Ishikawa (cell line): ENCODE results near the gene RND2.
A peak's percentile ranks its signal among the peaks of the same experiment; 100 is the strongest.

Source experiments
- CEBPB ChIP-seq: IDR thresholded peaks from 2 replicates; pipeline ENCODE4 v1.6.1; 2012
- CREB1 ChIP-seq: IDR thresholded peaks from 2 replicates; pipeline ENCODE4 v1.6.1; 2012; ENCODE audit warnings: low read depth
- EGR1 ChIP-seq: IDR thresholded peaks from 2 replicates; pipeline ENCODE4 v1.6.1; 2012
- EP300 ChIP-seq: IDR thresholded peaks from 2 replicates; pipeline ENCODE4 v1.6.1; 2012; ENCODE audit warnings: borderline replicate concordance
- FOXM1 ChIP-seq: IDR thresholded peaks from 2 replicates; pipeline ENCODE4 v1.6.1; 2012; ENCODE audit warnings: low read depth, borderline replicate concordance
- MAX ChIP-seq: IDR thresholded peaks from 2 replicates; pipeline ENCODE4 v1.6.1; 2012
- NFIC ChIP-seq: IDR thresholded peaks from 2 replicates; pipeline ENCODE4 v1.6.1; 2012
- RAD21 ChIP-seq: IDR thresholded peaks from 2 replicates; pipeline ENCODE4 v1.6.1; 2012; ENCODE audit warnings: low read depth
- REST ChIP-seq: IDR thresholded peaks from 2 replicates; pipeline ENCODE4 v1.6.1; 2012; ENCODE audit warnings: low read depth, mild to moderate bottlenecking
- TAF1 ChIP-seq: IDR thresholded peaks from 2 replicates; pipeline ENCODE4 v1.6.1; 2012; ENCODE audit warnings: low read depth, mild to moderate bottlenecking
- TCF12 ChIP-seq: IDR thresholded peaks from 2 replicates; pipeline ENCODE4 v1.6.1; 2012; ENCODE audit warnings: low read depth
- TEAD4 ChIP-seq: IDR thresholded peaks from 2 replicates; pipeline ENCODE4 v1.6.1; 2012
- USF1 ChIP-seq: IDR thresholded peaks from 2 replicates; pipeline ENCODE4 v1.6.1; 2012
- YY1 ChIP-seq: IDR thresholded peaks from 2 replicates; pipeline ENCODE4 v1.6.1; 2012; ENCODE audit warnings: low read depth
- ZBTB7A ChIP-seq: IDR thresholded peaks from 2 replicates; pipeline ENCODE4 v1.6.1; 2012; ENCODE audit warnings: low read depth

The RND2 gene

GRCh38 chr17:43024407-43025289, at the start of gene RND2:
RND2 (plus strand) TSS chr17:43025231; CDS start chr17:43025348, 117 bp downstream.
- no peak; the same call in 1 of the 2 replicates for TF ChIP-seq NFIC
- peak; percentile 76 for TF ChIP-seq EGR1
- TF ChIP-seq EP300, result peak; percentile 4; the same call in 1 of the 2 replicates
- TF ChIP-seq FOXM1, result no peak
- TF ChIP-seq ZBTB7A, result peak; percentile 85; the same call in 1 of the 2 replicates
- TF ChIP-seq MAX, result peak; percentile 68
- TF ChIP-seq TAF1, result peak; percentile 41; the same call in 1 of the 2 replicates
- TF ChIP-seq TCF12, result peak; percentile 48; the same call in 1 of the 2 replicates
- TF ChIP-seq RAD21, result peak; percentile 84
- TF ChIP-seq TEAD4, result no peak
- no peak for TF ChIP-seq CREB1
- no peak for TF ChIP-seq YY1

- TF ChIP-seq REST (no peak), EP300 (no peak), USF1 (no peak), CEBPB (no peak), TAF1 (no peak), ZBTB7A (no peak), TEAD4 (no peak), TCF12 (no peak), EGR1 (no peak), MAX (no peak), FOXM1 (no peak)
Observed at GRCh38 chr17:42975265-42975664, 49.8 kb upstream of the RND2 start.

GRCh38 chr17:42979511-42980273, 45.3 kb upstream of the RND2 start, which contains the start of gene PTGES3L:
PTGES3L (minus strand) TSS chr17:42980080; CDS start chr17:42980053, 27 bp downstream.
- no peak for TF ChIP-seq RAD21
- TF ChIP-seq FOXM1, result no peak
- no peak for TF ChIP-seq CEBPB
- no peak for TF ChIP-seq TAF1
- TF ChIP-seq REST, result no peak
- no peak for TF ChIP-seq NFIC
- no peak for TF ChIP-seq USF1
- no peak for TF ChIP-seq EGR1
- no peak for TF ChIP-seq CREB1
- no peak for TF ChIP-seq MAX
- TF ChIP-seq TEAD4, result no peak

- peak; percentile 97 for TF ChIP-seq YY1
- TF ChIP-seq TCF12, result peak; percentile 47; the same call in 1 of the 2 replicates
- peak; percentile 4; the same call in 1 of the 2 replicates for TF ChIP-seq TEAD4
- TF ChIP-seq CREB1, result 0 out of 2 replicates have a peak, but pooled peaks have one; percentile 15
- no peak for TF ChIP-seq NFIC
- no peak for TF ChIP-seq EGR1
- no peak for TF ChIP-seq CEBPB
- peak; percentile 91 for TF ChIP-seq TAF1
- no peak for TF ChIP-seq MAX
Observed at GRCh38 chr17:42980274-42980765, 44.7 kb upstream of the RND2 start, which contains the start of gene RUNDC1. RUNDC1 (plus strand) TSS chr17:42980565; CDS start chr17:42980577, 12 bp downstream.
